K562 (cell line): ENCODE data around the gene DNAJC6. TPM values are rescaled to one million over a fixed set of nuclear protein-coding genes. Genes with fewer than 3 reads are reported as not detected.

Source experiments
- DNMT1 ChIP-seq: fragments of 450-650 bp; IDR thresholded peaks from 2 replicates; pipeline ENCODE4 v1.6.1; 2016; ENCODE audit warnings: antibody characterized with exemption, mild to moderate bottlenecking
- HSF4 ChIP-seq: fragments of 250-450 bp; sonication (Bioruptor Pico); IDR thresholded peaks from 2 replicates; pipeline ENCODE4 v2.1.2; 2022; ENCODE audit warnings: mild to moderate bottlenecking, moderate library complexity, borderline replicate concordance
- LCOR ChIP-seq: sonication (generic); formaldehyde crosslinking; IDR thresholded peaks from 2 replicates; pipeline ENCODE4 v1.8.0; 2022; ENCODE audit warnings: mild to moderate bottlenecking, missing genetic modification reagents
- PYGO2 ChIP-seq: fragments of 450-650 bp; IDR thresholded peaks from 2 replicates; pipeline ENCODE4 v1.6.1; 2016; ENCODE audit warnings: mild to moderate bottlenecking, missing genetic modification characterization, moderate library complexity, missing compliant biosample characterization
- STAG1 ChIP-seq: sonication (generic); formaldehyde crosslinking; IDR thresholded peaks from 2 replicates; pipeline ENCODE4 v1.5.0; 2020; ENCODE audit warnings: missing genetic modification reagents, borderline replicate concordance
- TARDBP ChIP-seq: fragments of 450-650 bp; IDR thresholded peaks from 2 replicates; pipeline ENCODE4 v1.6.1; 2016
- TRIM28 ChIP-seq: fragments of 450-650 bp; IDR thresholded peaks from 2 replicates; pipeline ENCODE4 v1.6.1; 2017
- ZZZ3 ChIP-seq: fragments of 450-650 bp; IDR thresholded peaks from 2 replicates; pipeline ENCODE4 v1.6.1; 2016; ENCODE audit warnings: antibody characterized with exemption, mild to moderate bottlenecking, moderate library complexity
- polyA plus RNA-seq, 8 experiments: library from polyadenylated mRNA; depleted of rRNA in 4 of 8; stranded (reverse) in 5 of 8; unstranded in 3 of 8; fragments of >200 nt; fragmentation: Nextera tagmentation in 2 of 8; fragmentation: Illumina TruSeq in 1 of 8; extraction: Ambion mirVana in 2 of 8; extraction: Trizol in 1 of 8; gene quantifications; 2 replicates each; pipeline versions ENCODE4 v1.2.1 to v1.2.3, GENCODE V29; 2011 to 2014; ENCODE audit warnings: inconsistent platforms in 1 of 8, missing spikeins in 1 of 8
- total RNA-seq, 7 experiments: library from RNA; depleted of rRNA in 6 of 7; stranded (reverse); fragments of >200 nt in 6 of 7; fragmentation: Illumina TruSeq in 2 of 7; extraction: Trizol in 2 of 7; gene quantifications; 2 replicates each; pipeline versions ENCODE4 v1.2.1 to v1.2.3, GENCODE V29; 2011 to 2021; ENCODE audit warnings: low replicate concordance in 1 of 7
- TF ChIP-seq, protein P1 (sequence below): fragments of 450-650 bp; IDR thresholded peaks from 2 replicates; pipeline ENCODE4 v1.6.1; 2018; ENCODE audit not compliant: partially characterized antibody
- TF ChIP-seq, protein P2 (sequence below): IDR thresholded peaks from 3 replicates; pipeline ENCODE4 v1.6.1; 2011; ENCODE audit warnings: borderline replicate concordance, mild to moderate bottlenecking, moderate library complexity; ENCODE audit not compliant: insufficient read length; ENCODE audit errors: extremely low read depth
- TF ChIP-seq, protein P3 (sequence below): sonication (generic); formaldehyde crosslinking; IDR thresholded peaks from 2 replicates; pipeline ENCODE4 v1.8.0; 2022; ENCODE audit warnings: mild to moderate bottlenecking, missing genetic modification reagents
- TF ChIP-seq, protein P4 (sequence below): fragments of 150-350 bp; IDR thresholded peaks from 2 replicates; pipeline ENCODE4 v1.6.1; 2014; ENCODE audit warnings: low read depth, mild to moderate bottlenecking, low read length, borderline replicate concordance
- TF ChIP-seq, protein P5 (sequence below): fragments of 200-400 bp; formaldehyde crosslinking; IDR thresholded peaks from 2 replicates; pipeline ENCODE4 v1.6.1; 2017; ENCODE audit warnings: mild to moderate bottlenecking, low read depth, low read length, moderate library complexity

The DNAJC6 gene
- total and polyA plus RNA-seq, 9 of the 15 experiments (the other 6 are each of a cell fraction or from before 2014, with no cell fraction given): 6.7 to 78.7 (median 28.0) TPM

DNA sequence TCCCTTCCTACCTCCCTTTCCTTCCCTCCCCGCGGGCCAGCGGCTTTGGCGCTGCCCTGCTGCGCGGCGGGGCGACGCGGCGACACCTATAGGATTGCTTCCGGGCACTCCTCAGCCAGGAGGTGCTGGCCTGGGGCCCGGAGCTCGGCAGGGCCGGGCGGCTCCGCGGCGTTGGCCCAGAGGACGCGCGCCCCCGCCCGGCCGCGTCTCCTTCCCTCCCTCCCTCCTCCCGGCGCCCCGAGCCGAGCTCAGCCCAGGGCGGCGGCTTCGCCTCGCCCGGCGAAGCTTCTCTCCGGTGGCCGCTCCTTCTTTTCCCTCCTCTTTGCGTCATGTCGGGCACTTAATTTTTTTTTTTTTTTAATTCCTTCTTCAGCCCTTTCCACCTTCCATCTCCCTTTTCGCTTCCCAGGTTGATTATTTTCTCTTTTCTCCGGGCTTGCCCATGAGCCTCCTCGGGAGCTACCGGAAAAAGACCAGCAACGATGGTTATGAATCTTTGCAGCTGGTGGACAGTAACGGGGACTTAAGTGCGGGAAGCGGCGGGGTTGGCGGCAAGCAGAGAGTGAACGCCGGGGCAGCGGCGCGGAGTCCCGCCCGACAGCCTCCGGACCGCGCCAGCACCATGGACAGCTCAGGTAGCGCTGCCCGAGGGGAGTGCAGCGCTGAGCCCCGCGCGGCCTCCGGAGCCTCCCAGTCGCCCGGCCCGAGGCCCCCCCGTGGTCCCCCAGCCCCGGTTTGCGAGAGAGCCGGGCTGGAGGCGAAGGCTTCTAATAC, at the start of gene DNAJC6 (continued):
- TF ChIP-seq, protein P1, sequence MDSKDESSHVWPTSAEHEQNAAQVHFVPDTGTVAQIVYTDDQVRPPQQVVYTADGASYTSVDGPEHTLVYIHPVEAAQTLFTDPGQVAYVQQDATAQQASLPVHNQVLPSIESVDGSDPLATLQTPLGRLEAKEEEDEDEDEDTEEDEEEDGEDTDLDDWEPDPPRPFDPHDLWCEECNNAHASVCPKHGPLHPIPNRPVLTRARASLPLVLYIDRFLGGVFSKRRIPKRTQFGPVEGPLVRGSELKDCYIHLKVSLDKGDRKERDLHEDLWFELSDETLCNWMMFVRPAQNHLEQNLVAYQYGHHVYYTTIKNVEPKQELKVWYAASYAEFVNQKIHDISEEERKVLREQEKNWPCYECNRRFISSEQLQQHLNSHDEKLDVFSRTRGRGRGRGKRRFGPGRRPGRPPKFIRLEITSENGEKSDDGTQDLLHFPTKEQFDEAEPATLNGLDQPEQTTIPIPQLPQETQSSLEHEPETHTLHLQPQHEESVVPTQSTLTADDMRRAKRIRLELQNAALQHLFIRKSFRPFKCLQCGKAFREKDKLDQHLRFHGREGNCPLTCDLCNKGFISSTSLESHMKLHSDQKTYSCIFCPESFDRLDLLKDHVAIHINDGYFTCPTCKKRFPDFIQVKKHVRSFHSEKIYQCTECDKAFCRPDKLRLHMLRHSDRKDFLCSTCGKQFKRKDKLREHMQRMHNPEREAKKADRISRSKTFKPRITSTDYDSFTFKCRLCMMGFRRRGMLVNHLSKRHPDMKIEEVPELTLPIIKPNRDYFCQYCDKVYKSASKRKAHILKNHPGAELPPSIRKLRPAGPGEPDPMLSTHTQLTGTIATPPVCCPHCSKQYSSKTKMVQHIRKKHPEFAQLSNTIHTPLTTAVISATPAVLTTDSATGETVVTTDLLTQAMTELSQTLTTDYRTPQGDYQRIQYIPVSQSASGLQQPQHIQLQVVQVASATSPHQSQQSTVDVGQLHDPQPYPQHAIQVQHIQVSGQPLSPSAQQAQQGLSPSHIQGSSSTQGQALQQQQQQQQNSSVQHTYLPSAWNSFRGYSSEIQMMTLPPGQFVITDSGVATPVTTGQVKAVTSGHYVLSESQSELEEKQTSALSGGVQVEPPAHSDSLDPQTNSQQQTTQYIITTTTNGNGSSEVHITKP: no peak
- TF ChIP-seq ZZZ3 (no peak), HSF4 (CRISPR knock-in tag) (no peak), TRIM28 (peak; percentile 24; the same call in 1 of the 2 replicates), PYGO2 (tag) (no peak), DNMT1 (no peak), STAG1 (CRISPR knock-in tag) (peak; percentile 40), LCOR (peak; percentile 82; the same call in 1 of the 2 replicates), TARDBP (peak; percentile 32; the same call in 1 of the 2 replicates)
- TF ChIP-seq, protein P2, sequence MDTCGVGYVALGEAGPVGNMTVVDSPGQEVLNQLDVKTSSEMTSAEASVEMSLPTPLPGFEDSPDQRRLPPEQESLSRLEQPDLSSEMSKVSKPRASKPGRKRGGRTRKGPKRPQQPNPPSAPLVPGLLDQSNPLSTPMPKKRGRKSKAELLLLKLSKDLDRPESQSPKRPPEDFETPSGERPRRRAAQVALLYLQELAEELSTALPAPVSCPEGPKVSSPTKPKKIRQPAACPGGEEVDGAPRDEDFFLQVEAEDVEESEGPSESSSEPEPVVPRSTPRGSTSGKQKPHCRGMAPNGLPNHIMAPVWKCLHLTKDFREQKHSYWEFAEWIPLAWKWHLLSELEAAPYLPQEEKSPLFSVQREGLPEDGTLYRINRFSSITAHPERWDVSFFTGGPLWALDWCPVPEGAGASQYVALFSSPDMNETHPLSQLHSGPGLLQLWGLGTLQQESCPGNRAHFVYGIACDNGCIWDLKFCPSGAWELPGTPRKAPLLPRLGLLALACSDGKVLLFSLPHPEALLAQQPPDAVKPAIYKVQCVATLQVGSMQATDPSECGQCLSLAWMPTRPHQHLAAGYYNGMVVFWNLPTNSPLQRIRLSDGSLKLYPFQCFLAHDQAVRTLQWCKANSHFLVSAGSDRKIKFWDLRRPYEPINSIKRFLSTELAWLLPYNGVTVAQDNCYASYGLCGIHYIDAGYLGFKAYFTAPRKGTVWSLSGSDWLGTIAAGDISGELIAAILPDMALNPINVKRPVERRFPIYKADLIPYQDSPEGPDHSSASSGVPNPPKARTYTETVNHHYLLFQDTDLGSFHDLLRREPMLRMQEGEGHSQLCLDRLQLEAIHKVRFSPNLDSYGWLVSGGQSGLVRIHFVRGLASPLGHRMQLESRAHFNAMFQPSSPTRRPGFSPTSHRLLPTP: no peak
- TF ChIP-seq, protein P3, sequence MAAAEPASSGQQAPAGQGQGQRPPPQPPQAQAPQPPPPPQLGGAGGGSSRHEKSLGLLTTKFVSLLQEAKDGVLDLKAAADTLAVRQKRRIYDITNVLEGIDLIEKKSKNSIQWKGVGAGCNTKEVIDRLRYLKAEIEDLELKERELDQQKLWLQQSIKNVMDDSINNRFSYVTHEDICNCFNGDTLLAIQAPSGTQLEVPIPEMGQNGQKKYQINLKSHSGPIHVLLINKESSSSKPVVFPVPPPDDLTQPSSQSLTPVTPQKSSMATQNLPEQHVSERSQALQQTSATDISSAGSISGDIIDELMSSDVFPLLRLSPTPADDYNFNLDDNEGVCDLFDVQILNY (CRISPR knock-in tag): peak; percentile 88; the same call in 1 of the 2 replicates
- TF ChIP-seq, protein P4, sequence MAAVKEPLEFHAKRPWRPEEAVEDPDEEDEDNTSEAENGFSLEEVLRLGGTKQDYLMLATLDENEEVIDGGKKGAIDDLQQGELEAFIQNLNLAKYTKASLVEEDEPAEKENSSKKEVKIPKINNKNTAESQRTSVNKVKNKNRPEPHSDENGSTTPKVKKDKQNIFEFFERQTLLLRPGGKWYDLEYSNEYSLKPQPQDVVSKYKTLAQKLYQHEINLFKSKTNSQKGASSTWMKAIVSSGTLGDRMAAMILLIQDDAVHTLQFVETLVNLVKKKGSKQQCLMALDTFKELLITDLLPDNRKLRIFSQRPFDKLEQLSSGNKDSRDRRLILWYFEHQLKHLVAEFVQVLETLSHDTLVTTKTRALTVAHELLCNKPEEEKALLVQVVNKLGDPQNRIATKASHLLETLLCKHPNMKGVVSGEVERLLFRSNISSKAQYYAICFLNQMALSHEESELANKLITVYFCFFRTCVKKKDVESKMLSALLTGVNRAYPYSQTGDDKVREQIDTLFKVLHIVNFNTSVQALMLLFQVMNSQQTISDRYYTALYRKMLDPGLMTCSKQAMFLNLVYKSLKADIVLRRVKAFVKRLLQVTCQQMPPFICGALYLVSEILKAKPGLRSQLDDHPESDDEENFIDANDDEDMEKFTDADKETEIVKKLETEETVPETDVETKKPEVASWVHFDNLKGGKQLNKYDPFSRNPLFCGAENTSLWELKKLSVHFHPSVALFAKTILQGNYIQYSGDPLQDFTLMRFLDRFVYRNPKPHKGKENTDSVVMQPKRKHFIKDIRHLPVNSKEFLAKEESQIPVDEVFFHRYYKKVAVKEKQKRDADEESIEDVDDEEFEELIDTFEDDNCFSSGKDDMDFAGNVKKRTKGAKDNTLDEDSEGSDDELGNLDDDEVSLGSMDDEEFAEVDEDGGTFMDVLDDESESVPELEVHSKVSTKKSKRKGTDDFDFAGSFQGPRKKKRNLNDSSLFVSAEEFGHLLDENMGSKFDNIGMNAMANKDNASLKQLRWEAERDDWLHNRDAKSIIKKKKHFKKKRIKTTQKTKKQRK: no peak
- TF ChIP-seq, protein P5, sequence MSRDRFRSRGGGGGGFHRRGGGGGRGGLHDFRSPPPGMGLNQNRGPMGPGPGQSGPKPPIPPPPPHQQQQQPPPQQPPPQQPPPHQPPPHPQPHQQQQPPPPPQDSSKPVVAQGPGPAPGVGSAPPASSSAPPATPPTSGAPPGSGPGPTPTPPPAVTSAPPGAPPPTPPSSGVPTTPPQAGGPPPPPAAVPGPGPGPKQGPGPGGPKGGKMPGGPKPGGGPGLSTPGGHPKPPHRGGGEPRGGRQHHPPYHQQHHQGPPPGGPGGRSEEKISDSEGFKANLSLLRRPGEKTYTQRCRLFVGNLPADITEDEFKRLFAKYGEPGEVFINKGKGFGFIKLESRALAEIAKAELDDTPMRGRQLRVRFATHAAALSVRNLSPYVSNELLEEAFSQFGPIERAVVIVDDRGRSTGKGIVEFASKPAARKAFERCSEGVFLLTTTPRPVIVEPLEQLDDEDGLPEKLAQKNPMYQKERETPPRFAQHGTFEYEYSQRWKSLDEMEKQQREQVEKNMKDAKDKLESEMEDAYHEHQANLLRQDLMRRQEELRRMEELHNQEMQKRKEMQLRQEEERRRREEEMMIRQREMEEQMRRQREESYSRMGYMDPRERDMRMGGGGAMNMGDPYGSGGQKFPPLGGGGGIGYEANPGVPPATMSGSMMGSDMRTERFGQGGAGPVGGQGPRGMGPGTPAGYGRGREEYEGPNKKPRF: no peak
